ENCODE data around the gene NKTR.

DNA sequence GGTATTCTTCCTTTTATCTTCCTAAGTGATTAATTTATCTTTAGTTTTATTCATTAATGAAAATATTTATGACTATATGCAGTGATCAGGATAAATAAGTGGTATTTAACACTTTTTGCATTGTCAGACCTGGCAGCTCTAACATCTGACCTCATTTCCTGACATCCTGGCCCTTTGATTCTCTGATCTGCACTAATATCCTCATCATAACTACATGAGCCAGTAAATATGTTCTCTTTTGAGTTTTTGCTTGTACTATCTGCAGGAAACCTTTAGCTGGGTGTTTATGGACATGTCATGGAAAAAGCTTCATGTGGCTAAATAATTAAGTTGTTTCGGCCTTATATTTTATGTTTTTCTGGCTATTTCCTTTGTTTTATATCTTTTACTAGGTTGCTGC, 10.5 kb downstream of the NKTR start:
- TF ChIP-seq CHCHD3 (CRISPR knock-in tag; IDR thresholded peaks at IDR 0.05) (no peak), JUND (CRISPR knock-in tag; IDR thresholded peaks at IDR 0.05) (no peak), ZNF256 (CRISPR knock-in tag; conservative IDR thresholded peaks at IDR 0.05) (no peak), MTF2 (CRISPR knock-in tag; IDR thresholded peaks at IDR 0.05; ENCODE audit: borderline replicate concordance) (no peak), ZKSCAN5 (CRISPR knock-in tag; IDR thresholded peaks at IDR 0.05) (no peak), GTF3A (CRISPR knock-in tag; conservative IDR thresholded peaks at IDR 0.05) (no peak), ARNT (IDR thresholded peaks at IDR 0.05) (no peak), SRY (CRISPR knock-in tag; IDR thresholded peaks at IDR 0.05) (no peak)
- TF ChIP-seq, protein P1, sequence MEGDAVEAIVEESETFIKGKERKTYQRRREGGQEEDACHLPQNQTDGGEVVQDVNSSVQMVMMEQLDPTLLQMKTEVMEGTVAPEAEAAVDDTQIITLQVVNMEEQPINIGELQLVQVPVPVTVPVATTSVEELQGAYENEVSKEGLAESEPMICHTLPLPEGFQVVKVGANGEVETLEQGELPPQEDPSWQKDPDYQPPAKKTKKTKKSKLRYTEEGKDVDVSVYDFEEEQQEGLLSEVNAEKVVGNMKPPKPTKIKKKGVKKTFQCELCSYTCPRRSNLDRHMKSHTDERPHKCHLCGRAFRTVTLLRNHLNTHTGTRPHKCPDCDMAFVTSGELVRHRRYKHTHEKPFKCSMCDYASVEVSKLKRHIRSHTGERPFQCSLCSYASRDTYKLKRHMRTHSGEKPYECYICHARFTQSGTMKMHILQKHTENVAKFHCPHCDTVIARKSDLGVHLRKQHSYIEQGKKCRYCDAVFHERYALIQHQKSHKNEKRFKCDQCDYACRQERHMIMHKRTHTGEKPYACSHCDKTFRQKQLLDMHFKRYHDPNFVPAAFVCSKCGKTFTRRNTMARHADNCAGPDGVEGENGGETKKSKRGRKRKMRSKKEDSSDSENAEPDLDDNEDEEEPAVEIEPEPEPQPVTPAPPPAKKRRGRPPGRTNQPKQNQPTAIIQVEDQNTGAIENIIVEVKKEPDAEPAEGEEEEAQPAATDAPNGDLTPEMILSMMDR (CRISPR knock-in tag; IDR thresholded peaks at IDR 0.05) = no peak
